C1 segment of cervical spinal cord (tissue), 14 donors: ENCODE data around the gene FRYL.
A peak's percentile ranks its signal among the peaks of the same experiment; 100 is the strongest.

ENCODE experiments used
- DNase-seq, 14 donors: peaks; one replicate each; lab custom pipeline; 2025; lab: John Stamatoyannopoulos, UW

FRYL gene

GRCh38 chr4:48558819-48559218 lies 221.3 kb downstream of the FRYL start:
- no peak for DNase-seq

- no peak for DNase-seq
Measured at GRCh38 chr4:48558026-48558425, 222.1 kb downstream of the FRYL start.

- DNase-seq = no peak
Measured at GRCh38 chr4:48557478-48557877, 222.6 kb downstream of the FRYL start.

- DNase-seq = no peak
Measured at GRCh38 chr4:48556268-48556667, 223.8 kb downstream of the FRYL start.

GRCh38 chr4:48554606-48555005 lies 225.5 kb downstream of the FRYL start:
- no peak for DNase-seq

GRCh38 chr4:48553720-48554119 lies 226.4 kb downstream of the FRYL start:
- no peak for DNase-seq

- DNase-seq = no peak
Measured at GRCh38 chr4:48546336-48546735, 233.7 kb downstream of the FRYL start.

GRCh38 chr4:48543796-48544195 lies 236.3 kb downstream of the FRYL start:
- no peak for DNase-seq

- no peak for DNase-seq
Measured at GRCh38 chr4:48542888-48543287, 237.2 kb downstream of the FRYL start.

- DNase-seq = no peak
Measured at GRCh38 chr4:48539597-48539996, 240.5 kb downstream of the FRYL start.

GRCh38 chr4:48538358-48538757 lies 241.7 kb downstream of the FRYL start:
- no peak for DNase-seq

- DNase-seq = no peak
Measured at GRCh38 chr4:48526406-48526805, 253.7 kb downstream of the FRYL start.

- DNase-seq = no peak
Measured at GRCh38 chr4:48518143-48518542, 261.9 kb downstream of the FRYL start.

GRCh38 chr4:48509543-48509942 lies 270.5 kb downstream of the FRYL start:
- peak in 1 of 14 donors; percentile 18 for DNase-seq

- DNase-seq = no peak
Measured at GRCh38 chr4:48506716-48507115, 273.4 kb downstream of the FRYL start.

GRCh38 chr4:48504352-48504751 lies 275.7 kb downstream of the FRYL start:
- no peak for DNase-seq

- DNase-seq = no peak
Measured at GRCh38 chr4:48504026-48504330, 276.1 kb downstream of the FRYL start.

GRCh38 chr4:48503233-48504025 lies 276.6 kb downstream of the FRYL start:
- no peak for DNase-seq

GRCh38 chr4:48499551-48500066 lies 280.5 kb downstream of the FRYL start:
- no peak for DNase-seq

GRCh38 chr4:48498895-48499294 lies 281.2 kb downstream of the FRYL start:
- no peak for DNase-seq

- no peak for DNase-seq
Measured at GRCh38 chr4:48495941-48496340, 284.1 kb downstream of the FRYL start.

GRCh38 chr4:48493452-48494100 lies 286.5 kb downstream of the FRYL start:
- no peak for DNase-seq

- no peak for DNase-seq
Measured at GRCh38 chr4:48491514-48492176, 288.4 kb downstream of the FRYL start.
